Lower lobe of right lung (tissue), 2 donors: ENCODE results near the gene LDB2. TPM values are rescaled to one million over a fixed set of nuclear protein-coding genes. Genes with fewer than 3 reads are reported as not detected.

Experiments used
- ATAC-seq, 2 donors: fragments of 200-7000 bp; cut with Tn5 transposase; one replicate each; pipeline ENCODE4 v1.9.1; 2020 to 2022; ENCODE audit warnings: mild to moderate bottlenecking in 2 of 2, moderate library complexity in 2 of 2
- DNase-seq: peaks from one replicate; pipeline ENCODE4 v3.0.0-alpha.2; 2020
- H3K27ac ChIP-seq: fragments of 200-600 bp; one replicate; pipeline ENCODE4 v1.8.0; 2022
- H3K27me3 ChIP-seq: fragments of 200-600 bp; one replicate; pipeline ENCODE4 v1.8.0; 2022; ENCODE audit warnings: low read depth
- H3K36me3 ChIP-seq: fragments of 200-600 bp; one replicate; pipeline ENCODE4 v1.8.0; 2022; ENCODE audit warnings: mild to moderate bottlenecking
- H3K4me1 ChIP-seq: fragments of 200-600 bp; one replicate; pipeline ENCODE4 v1.8.0; 2022
- H3K4me3 ChIP-seq: fragments of 200-600 bp; one replicate; pipeline ENCODE4 v1.8.0; 2022; ENCODE audit warnings: mild to moderate bottlenecking
- H3K9me3 ChIP-seq: fragments of 200-600 bp; one replicate; pipeline ENCODE4 v1.8.0; 2022
- CTCF ChIP-seq: fragments of 200-600 bp; IDR thresholded peaks from one replicate; pipeline ENCODE4 v1.8.0; 2022; ENCODE audit warnings: antibody characterized with exemption, mild to moderate bottlenecking
- intact Hi-C: fragments of 100-400 bp; cut with DNase I; formaldehyde crosslinking; loops from one replicate; pipeline ENCODE4 v1.11.0; 2022
- total RNA-seq: library from RNA; stranded (reverse); fragmentation: NEBNext Ultra II Directional; extraction: Animal tissue kit (Norgen Biotek cat#: 25700); gene quantifications from one replicate; pipeline ENCODE4 v1.2.1, GENCODE V29; 2021
- donor health status: DM: no; HTN: yes; CAD: no; lungs with severe emphysema.

Gene LDB2
- total RNA-seq, 1 donor from 2014 or later = 113 TPM

GRCh38 chr4:16843831-16844508, 54.5 kb downstream of the LDB2 start:
- TF ChIP-seq CTCF = no peak
- no peaks in the 10 kb centered on the region for H3K9me3 ChIP-seq
- no peaks in the 10 kb centered on the region for H3K36me3 ChIP-seq
- H3K27ac ChIP-seq = no peak overlapping the region
- no peaks in the 10 kb centered on the region for H3K4me1 ChIP-seq
- DNase-seq = no peak
- intact Hi-C loops = no loop called here
- H3K27me3 ChIP-seq = no peaks in the 10 kb centered on the region
- H3K4me3 ChIP-seq = no peak overlapping the region
- ATAC-seq = no peak

GRCh38 chr4:16838226-16838875, 60.1 kb downstream of the LDB2 start:
- no peaks in the 10 kb centered on the region for H3K27me3 ChIP-seq
- no peaks in the 10 kb centered on the region for H3K36me3 ChIP-seq
- H3K9me3 ChIP-seq = no peaks in the 10 kb centered on the region
- intact Hi-C loops = no loop called here
- ATAC-seq (no peak), DNase-seq (no peak)
- H3K4me3 ChIP-seq = no peak overlapping the region
- H3K27ac ChIP-seq = no peak overlapping the region
- H3K4me1 ChIP-seq = no peaks in the 10 kb centered on the region
- TF ChIP-seq CTCF = no peak

- intact Hi-C loops = no loop called here
- Histone ChIP-seq H3K27me3 (no peaks in the 10 kb centered on the region), H3K27ac (no peak overlapping the region), H3K9me3 (no peaks in the 10 kb centered on the region), H3K4me1 (no peaks in the 10 kb centered on the region), H3K36me3 (no peaks in the 10 kb centered on the region), H3K4me3 (no peak overlapping the region)
- DNase-seq (no peak), ATAC-seq (no peak)
- TF ChIP-seq CTCF = no peak
These were observed 61.0 kb downstream of the LDB2 start for GRCh38 chr4:16837475-16837874.

GRCh38 chr4:16836324-16836723, 62.1 kb downstream of the LDB2 start:
- DNase-seq (no peak), ATAC-seq (no peak)
- H3K27me3 ChIP-seq = no peaks in the 10 kb centered on the region
- H3K27ac ChIP-seq = no peak overlapping the region
- no peak overlapping the region for H3K4me3 ChIP-seq
- H3K36me3 ChIP-seq = no peaks in the 10 kb centered on the region
- TF ChIP-seq CTCF = no peak
- no peaks in the 10 kb centered on the region for H3K9me3 ChIP-seq
- intact Hi-C loops = no loop called here
- H3K4me1 ChIP-seq = no peaks in the 10 kb centered on the region

GRCh38 chr4:16835597-16836247, 62.7 kb downstream of the LDB2 start:
- Histone ChIP-seq H3K27me3 (no peaks in the 10 kb centered on the region), H3K36me3 (no peaks in the 10 kb centered on the region), H3K4me3 (no peak overlapping the region), H3K27ac (no peak overlapping the region), H3K9me3 (no peaks in the 10 kb centered on the region), H3K4me1 (no peaks in the 10 kb centered on the region)
- ATAC-seq (no peak), DNase-seq (no peak)
- intact Hi-C loops = no loop called here
- TF ChIP-seq CTCF = no peak
